K562 (cell line): ENCODE results near the gene ULK2. TPM values are rescaled to one million over a fixed set of nuclear protein-coding genes. Genes with fewer than 3 reads are reported as not detected.

Experiments
- ATAC-seq: fragments of 200-7000 bp; cut with Tn5 transposase; 3 replicates; pipeline ENCODE4 v1.9.1; 2020; ENCODE audit warnings: moderate library complexity
- BruUV-seq: library from RNA; stranded (reverse); fragments of 400-500 nt; replicated peaks from 2 replicates; lab custom pipeline; 2021; lab: Mats Ljungman, UMichigan
- CTCF ChIA-PET: fragments of 300-600 bp; formaldehyde crosslinking; extraction: SDS; loops from one replicate; lab custom pipeline; 2021; ENCODE audit warnings: low intra/inter-chr PET ratio; lab: Yijun Ruan, JAX
- POLR2A ChIA-PET: fragments of 300-600, 350-650 bp; sonication (Branson Sonifier 250); formaldehyde crosslinking; extraction: SDS; loops from one replicate; lab custom pipeline; 2021; ENCODE audit warnings: antibody characterized with exemption, inconsistent platforms; lab: Yijun Ruan, JAX
- DNase-seq, 4 experiments: peaks; one replicate each; pipeline versions ENCODE4 v3.0.0 to v3.0.0-alpha.2; 2011 to 2018; ENCODE audit warnings: low spot score in 3 of 4, mixed read lengths in 3 of 4; ENCODE audit errors: extremely low read depth in 1 of 4
- FAIRE-seq: peaks from 2 replicates; lab custom pipeline; 2011; peaks lifted over from hg19 to GRCh38; lab: Jason Lieb, UNC
- H2AFZ ChIP-seq: 2 replicates; pipeline ENCODE4 v1.6.0; 2011; ENCODE audit warnings: low read depth, low read length, control low read depth, inconsistent platforms
- H3K27ac ChIP-seq: fragments of 200-600 bp; 3 replicates; pipeline ENCODE4 v1.8.0; 2011; ENCODE audit warnings: low read depth, mild to moderate bottlenecking, control low read depth, inconsistent platforms, low read length, moderate library complexity, mixed read lengths; ENCODE audit errors: extremely low read depth
- H3K27me3 ChIP-seq, 2 experiments: fragments of 300-600 bp in 1 of 2; 2 replicates in 1 of 2; 3 replicates in 1 of 2; pipeline versions ENCODE4 v1.6.0 to v1.8.0; 2011; ENCODE audit warnings: inconsistent platforms in 2 of 2, low read length in 2 of 2, mild to moderate bottlenecking in 1 of 2, mixed read lengths in 1 of 2, moderate library complexity in 1 of 2; ENCODE audit not compliant: control insufficient read depth in 2 of 2, insufficient read depth in 2 of 2
- H3K36me3 ChIP-seq: fragments of 300-600 bp; 3 replicates; pipeline ENCODE4 v1.8.0; 2011; ENCODE audit warnings: mild to moderate bottlenecking, low read length, inconsistent platforms; ENCODE audit not compliant: control insufficient read depth, insufficient read depth
- H3K4me1 ChIP-seq, 2 experiments: fragments of 200-600 bp in 1 of 2; replicated peaks in 1 of 2; 2 replicates in 1 of 2; 3 replicates in 1 of 2; pipeline versions ENCODE4 v1.5.1 to v1.8.0; 2011; ENCODE audit warnings: inconsistent platforms in 2 of 2, low read length in 2 of 2, mild to moderate bottlenecking in 1 of 2, mixed read lengths in 1 of 2, moderate library complexity in 1 of 2; ENCODE audit not compliant: control insufficient read depth in 2 of 2, insufficient read depth in 2 of 2
- H3K4me2 ChIP-seq: 2 replicates; pipeline ENCODE4 v1.6.1; 2011; ENCODE audit warnings: low read length, control low read depth, inconsistent platforms, mixed read lengths; ENCODE audit not compliant: insufficient read depth
- H3K4me3 ChIP-seq: fragments of 200-600 bp; sonication (generic), shearing (Covaris generic); 2 replicates; pipeline ENCODE4 v1.5.1; 2016; ENCODE audit warnings: control low read depth, inconsistent platforms
- H3K79me2 ChIP-seq: fragments of 200-600 bp; 3 replicates; pipeline ENCODE4 v1.8.0; 2011; ENCODE audit warnings: low read length, inconsistent platforms; ENCODE audit not compliant: control insufficient read depth, insufficient read depth
- H3K9ac ChIP-seq, 2 experiments: 2 replicates each; pipeline versions ENCODE4 v1.6.0 to v1.6.1; 2011; ENCODE audit warnings: low read depth in 2 of 2, low read length in 2 of 2, control low read depth in 1 of 2, inconsistent platforms in 1 of 2, mild to moderate bottlenecking in 1 of 2, mixed read lengths in 1 of 2; ENCODE audit not compliant: insufficient read depth in 1 of 2
- H3K9me1 ChIP-seq: one replicate; pipeline ENCODE4 v1.6.0; 2011; ENCODE audit warnings: inconsistent platforms, mild to moderate bottlenecking, low read length, moderate library complexity; ENCODE audit not compliant: control insufficient read depth, insufficient read depth
- H3K9me3 ChIP-seq: replicated peaks from 2 replicates; pipeline ENCODE4 v1.5.1; 2011; ENCODE audit warnings: low read depth, low read length, inconsistent platforms; ENCODE audit not compliant: control insufficient read depth, insufficient read depth
- H4K20me1 ChIP-seq: replicated peaks from 2 replicates; pipeline ENCODE4 v1.6.1; 2011; ENCODE audit warnings: low read length, inconsistent platforms, mixed read lengths; ENCODE audit not compliant: control insufficient read depth, insufficient read depth
- ARID1B ChIP-seq: fragments of 450-650 bp; IDR thresholded peaks from 2 replicates; pipeline ENCODE4 v1.6.1; 2016; ENCODE audit warnings: antibody characterized with exemption, mild to moderate bottlenecking, inconsistent platforms
- BRF1 ChIP-seq: IDR thresholded peaks from 3 replicates; pipeline ENCODE4 v1.6.1; 2011; ENCODE audit warnings: borderline replicate concordance, mild to moderate bottlenecking; ENCODE audit not compliant: insufficient read length; ENCODE audit errors: extremely low read depth
- BRF2 ChIP-seq: IDR thresholded peaks from 3 replicates; pipeline ENCODE4 v1.6.1; 2011; ENCODE audit warnings: borderline replicate concordance, mild to moderate bottlenecking; ENCODE audit not compliant: insufficient read length, insufficient read depth
- C11orf30 ChIP-seq: fragments of 450-650 bp; IDR thresholded peaks from 2 replicates; pipeline ENCODE4 v1.6.1; 2016; ENCODE audit warnings: low read depth, mild to moderate bottlenecking
- CBX8 ChIP-seq: fragments of 200-600 bp; sonication (generic); IDR thresholded peaks from 2 replicates; pipeline ENCODE4 v1.6.1; 2012; ENCODE audit warnings: borderline replicate concordance, mixed run types, low read depth, mild to moderate bottlenecking, moderate library complexity, mixed read lengths, low read length, control low read depth, inconsistent platforms; ENCODE audit not compliant: poor library complexity, severe bottlenecking; ENCODE audit errors: extremely low read depth
- FUS ChIP-seq: fragments of 200-400 bp; formaldehyde crosslinking; optimal IDR thresholded peaks from 2 replicates; pipeline ENCODE3; 2017; ENCODE audit warnings: low read depth, low read length
- JUN ChIP-seq, 2 experiments: sonication (generic) in 1 of 2; formaldehyde crosslinking in 1 of 2; IDR thresholded peaks; 2 replicates each; pipeline versions ENCODE4 v1.6.1 to v1.8.0; 2012 to 2022; ENCODE audit warnings: borderline replicate concordance in 2 of 2, mild to moderate bottlenecking in 2 of 2, improper control_type of control experiment in 1 of 2, low read depth in 1 of 2, low read length in 1 of 2, missing genetic modification reagents in 1 of 2
- MAFG ChIP-seq: fragments of 450-650 bp; conservative IDR thresholded peaks from 2 replicates; pipeline ENCODE4 v1.6.1; 2016; ENCODE audit warnings: missing genetic modification characterization, missing compliant biosample characterization
- NCOR1 ChIP-seq: fragments of 450-650 bp; IDR thresholded peaks from 2 replicates; pipeline ENCODE4 v1.6.1; 2016; ENCODE audit warnings: mild to moderate bottlenecking, moderate library complexity
- NR3C1 ChIP-seq: sonication (generic); formaldehyde crosslinking; IDR thresholded peaks from 2 replicates; pipeline ENCODE4 v1.8.1; 2022; ENCODE audit warnings: missing genetic modification reagents
- YY1 ChIP-seq, 3 experiments: IDR thresholded peaks; 2 replicates each; pipeline ENCODE4 v1.6.1; 2011; ENCODE audit warnings: low read length in 2 of 3, mild to moderate bottlenecking in 2 of 3, moderate library complexity in 2 of 3, borderline replicate concordance in 1 of 3, control low read depth in 1 of 3, low read depth in 1 of 3; ENCODE audit not compliant: insufficient read depth in 3 of 3, insufficient replicate concordance in 2 of 3, control insufficient read depth in 1 of 3, insufficient read length in 1 of 3; ENCODE audit errors: extremely low read depth in 1 of 3
- ZNF316 ChIP-seq: fragments of 450-650 bp; IDR thresholded peaks from 2 replicates; pipeline ENCODE4 v1.6.1; 2016
- WGBS: fragments of 100-300 bp; shearing (Covaris generic); methylation state at CpG from one replicate; pipeline ENCODE4 v1.1.6; 2016; ENCODE audit warnings: low coverage, mixed read lengths; ENCODE audit not compliant: insufficient coverage; ENCODE audit errors: missing lambda C conversion rate; 5-methylcytosine and 5-hydroxymethylcytosine counted together
- in situ Hi-C: fragments of 300-500 bp; cut with MboI; formaldehyde crosslinking; loops from 4 replicates; pipeline ENCODE4 v1.15.0; 2018; ENCODE audit warnings: inconsistent platforms, mixed read lengths
- intact Hi-C: fragments of 100-400 bp; cut with micrococcal nuclease; formaldehyde crosslinking; loops from 2 replicates; pipeline ENCODE4 v1.14.2; 2022
- polyA plus RNA-seq, 8 experiments: library from polyadenylated mRNA; depleted of rRNA in 4 of 8; stranded (reverse) in 5 of 8; unstranded in 3 of 8; fragments of >200 nt; fragmentation: Nextera tagmentation in 2 of 8; fragmentation: Illumina TruSeq in 1 of 8; extraction: Ambion mirVana in 2 of 8; extraction: Trizol in 1 of 8; gene quantifications; 2 replicates each; pipeline versions ENCODE4 v1.2.1 to v1.2.3, GENCODE V29; 2011 to 2014; ENCODE audit warnings: inconsistent platforms in 1 of 8, missing spikeins in 1 of 8
- total RNA-seq, 7 experiments: library from RNA; depleted of rRNA in 6 of 7; stranded (reverse); fragments of >200 nt in 6 of 7; fragmentation: Illumina TruSeq in 2 of 7; extraction: Trizol in 2 of 7; gene quantifications; 2 replicates each; pipeline versions ENCODE4 v1.2.1 to v1.2.3, GENCODE V29; 2011 to 2021; ENCODE audit warnings: low replicate concordance in 1 of 7

ULK2 gene
- total and polyA plus RNA-seq, 9 of the 15 experiments (the other 6 are each of a cell fraction or from before 2014, with no cell fraction given): 0.01 to 0.18 (median 0.07) TPM; not detected in 5

- H3K27me3 ChIP-seq: no peaks in the 10 kb centered on the region; a peak in 1 of 5 replicates
- intact Hi-C loops: no loop called here
- no peak overlapping the region for H2AFZ ChIP-seq
- no peak overlapping the region for H3K4me2 ChIP-seq
- CTCF ChIA-PET: no interaction called here
- peak; percentile 41; the same call in 1 of the 2 replicates for TF ChIP-seq C11orf30
- peak; percentile 74 for TF ChIP-seq ZNF316
- TF ChIP-seq FUS: no peak
- no peak for TF ChIP-seq NCOR1
- no peak overlapping the region for H3K27ac ChIP-seq
- H4K20me1 ChIP-seq: no peaks in the 10 kb centered on the region
- POLR2A ChIA-PET: no interaction called here
- no peak for ATAC-seq
- no peaks in the 10 kb centered on the region for H3K9me1 ChIP-seq
- WGBS: 0% methylated on average over 3 of the region's 3 CpGs
- no peak for DNase-seq
- no peaks in the 10 kb centered on the region for H3K36me3 ChIP-seq
- no peak overlapping the region for H3K9ac ChIP-seq
- H3K9me3 ChIP-seq: no peaks in the 10 kb centered on the region
- no peak for FAIRE-seq
- no peaks in the 10 kb centered on the region for H3K79me2 ChIP-seq
- no peak overlapping the region for H3K4me3 ChIP-seq
- no peaks in the 10 kb centered on the region for H3K4me1 ChIP-seq
- in situ Hi-C loops: no loop called here
- no TSS peak for BruUV-seq
Observed at GRCh38 chr17:19791918-19792550, 75.7 kb downstream of the ULK2 start.

GRCh38 chr17:19787733-19788357 lies 79.9 kb downstream of the ULK2 start:
- ATAC-seq: no peak
- ChIA-PET POLR2A (interaction anchor here (0.6 to 0.8 kb wide), 2 partner anchors 23 to 278 kb away, joined by 3 read pairs; no protein-coding TSS in a partner anchor), CTCF (no interaction called here)
- in situ Hi-C loops: no loop called here
- Histone ChIP-seq H3K4me3 (no peak overlapping the region), H3K27ac (no peak overlapping the region), H3K4me2 (no peak overlapping the region), H3K27me3 (no peaks in the 10 kb centered on the region; a peak in 1 of 5 replicates), H3K36me3 (no peaks in the 10 kb centered on the region), H3K9me3 (no peaks in the 10 kb centered on the region), H3K79me2 (no peaks in the 10 kb centered on the region), H3K9ac (no peak overlapping the region), H2AFZ (no peak overlapping the region), H3K4me1 (no peaks in the 10 kb centered on the region), H3K9me1 (no peaks in the 10 kb centered on the region), H4K20me1 (no peaks in the 10 kb centered on the region)
- intact Hi-C loops: no loop called here
- no peak for DNase-seq
- no TSS peak for BruUV-seq
- WGBS: 0% methylated on average over 7 of the region's 7 CpGs
- no peak for FAIRE-seq
- TF ChIP-seq MAFG (tag) (no peak), CBX8 (no peak), BRF1 (no peak), ARID1B (no peak), YY1 (IDR thresholded peaks at IDR 0.05; ENCODE audit: borderline replicate concordance in 1 of 3, control insufficient read depth in 1 of 3, extremely low read depth in 1 of 3, insufficient read depth in 3 of 3, insufficient read length in 1 of 3, insufficient replicate concordance in 2 of 3, low read depth in 1 of 3, low read length in 2 of 3) (no peak), NR3C1 (CRISPR knock-in tag) (no peak), JUN (IDR thresholded peaks at IDR 0.05; ENCODE audit: borderline replicate concordance, low read depth, low read length) (no peak), JUN (CRISPR knock-in tag; IDR thresholded peaks at IDR 0.05; ENCODE audit: borderline replicate concordance) (no peak), BRF2 (no peak)
